Stimulated activated CD4-positive, alpha-beta T cell treated with anti-CD3 and anti-CD28 coated beads, Interleukin-1b, Interleukin-23, amount 100 ng/mL, for 4 hours (primary cell): Measurements from ENCODE around the gene ARPC5L.
"Not testable (repeated sequence)": the region's sequence is repeated elsewhere in the genome, so short reads cannot be mapped to it uniquely, and the experiment has no call there.

Experiments used
- DNase-seq, 2 donors: peaks; one replicate each; pipeline ENCODE4 v3.0.0-alpha.2; 2020; ENCODE audit warnings: low read depth in 2 of 2

Gene ARPC5L

DNA sequence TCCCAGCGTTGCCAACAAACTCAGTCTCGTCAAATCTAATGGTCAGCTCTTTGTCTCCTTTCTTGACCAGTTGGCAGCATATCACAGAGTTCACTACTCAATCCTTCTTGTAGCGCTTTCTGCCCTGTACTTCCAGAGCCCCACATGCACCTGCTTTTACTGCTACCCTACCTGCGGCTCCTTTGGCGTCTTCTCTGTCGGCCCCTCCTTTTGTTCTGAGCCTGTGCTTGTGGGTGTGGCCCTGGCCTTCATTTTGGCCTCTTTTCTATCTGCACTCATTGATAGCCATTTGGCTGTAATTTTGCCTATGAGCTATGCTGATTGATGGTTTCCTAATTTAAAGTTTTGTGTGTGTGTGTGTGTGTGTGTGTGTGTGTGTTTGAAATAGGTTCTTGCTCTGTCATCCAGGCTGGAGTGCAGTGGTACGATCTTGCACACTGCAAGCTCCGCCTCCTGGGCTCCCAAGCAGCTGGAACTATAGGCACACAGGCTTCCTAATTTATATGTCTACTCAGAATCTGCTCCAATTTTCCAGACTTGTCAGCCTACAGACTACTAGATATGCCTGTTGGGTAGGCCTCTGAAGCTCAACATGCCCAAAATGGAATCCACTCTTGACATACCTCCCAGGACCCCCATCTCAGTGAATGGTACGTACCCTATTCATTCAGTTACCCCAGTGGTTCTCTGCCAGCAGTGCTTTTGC is 32.3 kb downstream of the ARPC5L start:
- no peak for DNase-seq

DNA sequence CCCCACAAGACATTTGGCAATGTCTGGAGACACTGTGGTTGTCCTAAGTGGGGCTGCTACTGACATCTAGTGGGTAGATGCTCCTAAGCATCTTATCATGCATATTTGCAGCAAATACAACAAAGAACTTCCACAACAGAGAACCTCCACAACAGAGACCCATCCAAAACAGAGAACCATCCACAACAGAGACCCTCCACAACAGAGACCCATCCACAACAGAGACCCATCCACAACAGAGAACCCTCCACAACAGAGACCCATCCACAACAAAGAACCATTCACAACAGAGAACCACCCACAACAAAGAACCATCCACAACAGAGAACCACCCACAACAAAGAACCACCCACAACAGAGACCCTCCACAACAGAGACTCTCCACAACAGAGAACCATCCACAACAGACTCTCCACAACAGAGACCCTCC is 32.8 kb downstream of the ARPC5L start:
- DNase-seq: peak in 1 of 2 donors; percentile 12

DNA sequence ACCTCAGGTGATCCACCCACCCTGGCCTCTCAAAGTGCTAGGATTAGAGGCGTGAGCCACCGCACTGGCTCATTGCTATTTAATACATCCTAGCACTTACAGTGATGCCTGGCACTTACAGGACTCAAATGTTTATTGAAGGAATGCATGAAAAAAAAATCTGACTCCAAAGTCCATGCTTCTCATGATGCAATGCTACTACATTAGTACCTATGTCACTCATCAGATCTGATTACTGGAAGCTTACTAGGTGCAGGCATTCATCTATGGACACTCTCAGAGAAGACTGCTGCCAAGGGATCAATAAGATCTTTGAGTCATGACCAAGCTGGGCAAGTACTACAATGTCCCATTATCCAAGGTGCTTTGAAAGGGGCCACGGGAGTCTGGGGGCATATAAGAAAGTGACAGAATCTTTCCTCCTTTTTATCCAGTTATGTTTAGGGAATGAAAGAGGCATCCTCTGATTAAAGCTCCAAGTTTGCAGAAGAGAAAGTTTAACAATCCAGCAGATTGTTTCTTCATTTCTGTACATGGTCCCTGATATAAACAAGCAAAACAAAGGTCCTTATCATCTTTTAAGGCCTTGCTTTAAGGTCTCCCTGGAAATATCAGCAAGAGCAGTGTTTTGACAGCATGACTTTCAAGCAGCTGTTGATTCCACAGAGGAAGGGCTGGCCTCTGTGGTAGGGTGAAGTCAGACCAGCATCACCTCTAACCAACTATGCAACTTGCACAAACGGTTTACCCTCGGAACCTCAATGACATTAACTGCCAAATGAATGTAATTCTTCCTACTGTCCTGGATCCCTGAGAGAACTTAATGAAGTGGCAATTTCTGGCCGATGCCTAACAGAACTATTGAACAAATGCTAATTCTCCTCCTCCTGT is 35.9 kb downstream of the ARPC5L start:
- DNase-seq: no peak

DNA sequence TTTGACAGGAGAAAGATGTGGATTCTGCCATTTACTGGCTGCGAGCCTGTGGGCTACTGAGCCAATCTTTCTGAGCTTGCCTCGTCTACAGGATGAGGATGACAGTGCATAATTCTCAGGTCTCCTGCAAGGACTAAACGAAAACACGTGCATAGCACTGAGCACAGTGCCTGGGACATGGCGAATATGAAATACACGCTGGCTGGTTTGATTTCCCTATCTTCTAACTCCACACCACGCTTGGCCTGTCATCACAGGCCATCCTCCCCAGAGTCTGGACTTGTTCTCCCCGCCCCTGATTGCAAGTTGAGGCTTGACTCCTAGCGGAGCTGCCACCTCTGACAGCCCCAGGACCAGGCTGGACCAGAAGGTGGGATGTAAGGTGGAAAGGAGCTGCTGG is 37.9 kb downstream of the ARPC5L start:
- no peak for DNase-seq

DNA sequence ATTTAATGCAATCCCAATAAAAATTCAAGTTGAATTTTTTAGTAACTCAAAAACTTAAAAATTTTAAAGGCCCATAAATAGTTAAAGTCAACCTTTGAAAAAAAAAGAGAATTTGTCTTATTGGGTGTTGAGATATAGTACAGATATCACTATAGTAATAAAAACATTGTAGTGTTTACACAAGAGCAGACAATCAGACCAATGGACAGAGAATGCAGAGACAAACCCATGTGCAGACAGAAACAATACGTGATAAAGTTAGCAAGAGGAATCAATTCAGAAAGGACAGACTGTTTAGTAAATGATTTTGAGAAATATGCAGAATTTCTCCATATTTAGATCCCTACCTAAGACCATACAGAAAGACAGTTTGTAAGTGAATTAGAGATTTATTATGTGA is 45.0 kb downstream of the ARPC5L start:
- no peak for DNase-seq

DNA sequence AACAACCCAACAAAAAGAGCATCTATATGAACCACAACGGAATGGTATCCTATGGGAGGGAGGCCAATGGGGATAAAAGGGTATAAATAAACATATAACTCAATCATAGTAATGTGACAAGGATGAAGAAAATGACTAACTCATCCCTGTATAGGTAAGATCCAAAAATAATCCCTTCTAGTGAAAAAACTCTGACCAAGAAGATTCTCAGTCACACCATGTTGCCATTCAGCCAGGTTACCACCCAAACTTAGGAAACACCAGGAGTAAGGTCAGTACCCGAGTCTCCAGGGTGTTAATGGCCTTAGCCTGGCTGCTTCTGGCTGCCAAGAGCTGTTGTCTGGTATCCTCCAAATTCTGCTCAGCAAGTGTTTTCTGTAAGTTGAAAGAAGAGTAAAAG is 46.2 kb downstream of the ARPC5L start:
- DNase-seq: no peak

DNA sequence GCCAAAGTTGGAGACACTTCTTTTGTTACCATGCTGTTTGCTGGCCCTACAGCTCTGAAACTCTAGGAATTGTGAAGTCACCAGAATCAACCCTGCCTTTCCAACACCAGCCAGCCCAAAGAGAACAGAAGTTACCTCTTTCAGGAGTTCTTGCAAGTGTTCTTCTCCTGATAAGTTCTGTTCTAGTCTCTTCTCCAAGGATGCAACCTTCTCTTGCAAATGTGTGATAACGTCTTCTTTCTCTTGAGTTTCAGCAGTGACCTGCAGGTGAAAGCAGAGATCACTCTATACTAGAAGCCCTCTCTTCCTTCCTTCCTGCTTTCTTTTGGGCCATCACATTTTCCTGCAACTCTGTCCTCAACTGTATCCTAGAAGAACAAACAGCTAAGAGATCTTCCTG is 49.8 kb downstream of the ARPC5L start:
- DNase-seq: no peak

DNA sequence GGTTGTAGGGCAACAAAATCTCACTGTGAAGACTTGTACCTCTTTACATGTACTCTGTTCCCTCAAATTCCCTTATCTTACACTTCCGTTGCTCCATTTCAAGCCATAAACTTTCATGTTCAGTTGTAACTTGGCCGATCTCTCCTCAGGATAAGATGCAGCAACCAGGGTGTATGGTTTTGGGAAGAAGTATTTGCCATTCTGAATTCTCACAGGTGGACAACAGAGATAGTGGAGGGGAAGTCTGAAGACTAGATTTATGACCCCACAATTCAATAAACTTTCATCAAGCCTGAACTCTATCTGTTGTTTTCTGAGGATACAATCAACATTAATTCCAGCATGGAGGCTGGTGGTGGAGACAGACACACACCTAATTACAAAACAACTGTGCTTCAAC is 51.4 kb downstream of the ARPC5L start:
- DNase-seq: no peak

DNA sequence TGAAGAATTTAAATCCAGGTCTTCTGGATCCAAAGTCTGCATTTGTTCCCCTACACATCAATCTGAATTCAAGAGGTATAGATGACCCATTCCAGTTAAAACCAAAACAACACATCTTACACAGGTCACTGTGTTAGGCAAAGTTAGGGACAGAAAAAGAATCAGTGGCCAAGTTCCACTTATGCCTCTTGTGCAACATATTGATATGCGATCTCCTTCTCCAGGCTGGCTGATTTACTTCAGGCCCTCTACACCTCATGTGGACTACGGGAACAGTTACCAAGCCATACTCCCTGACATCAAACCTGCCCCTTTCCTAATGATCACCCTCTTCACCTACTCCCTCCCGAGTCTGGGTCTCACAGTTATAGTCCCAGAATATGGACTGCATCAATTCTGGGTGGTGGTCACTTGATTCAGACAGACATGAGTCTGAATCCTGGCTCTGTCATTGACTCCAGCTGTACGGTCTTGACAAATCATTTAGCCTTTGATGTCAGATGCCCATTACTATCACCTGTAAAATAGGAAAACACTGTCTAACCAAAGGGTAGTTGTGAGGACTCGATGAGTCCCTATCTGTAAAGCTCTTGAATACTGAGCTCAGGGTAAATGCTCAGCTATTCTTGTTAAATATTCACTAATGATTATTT is 52.9 kb downstream of the ARPC5L start:
- no peak for DNase-seq

DNA sequence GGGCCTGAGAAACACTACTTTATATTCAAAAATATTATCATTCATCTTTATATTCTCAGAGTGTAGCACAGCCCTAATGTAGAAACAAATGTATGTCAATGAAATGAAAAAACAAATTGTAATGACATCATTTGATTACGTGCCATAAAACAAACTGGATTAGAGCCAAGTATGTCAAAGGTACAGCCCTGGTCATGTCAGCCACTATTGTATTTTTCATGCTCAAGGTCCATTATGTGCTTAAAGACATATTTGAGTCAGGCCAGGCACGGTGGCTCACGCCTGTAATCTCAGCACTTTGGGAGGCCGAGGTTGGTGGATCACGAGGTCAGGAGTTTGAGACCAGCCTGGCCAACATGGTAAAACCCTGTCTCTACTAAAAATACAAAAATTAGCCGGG is 58.5 kb downstream of the ARPC5L start:
- DNase-seq: not testable (repeated sequence)
